Sigmoid colon (tissue), 4 donors: ENCODE results near the gene ARRDC3.
A peak's percentile ranks its signal among the peaks of the same experiment; 100 is the strongest.

ENCODE experiments used
- POLR2A ChIP-seq, 2 donors: fragments of 450-650 bp; IDR thresholded peaks; one replicate each; pipeline ENCODE4 v1.6.1; 2016; ENCODE audit warnings: antibody characterized with exemption in 2 of 2, mild to moderate bottlenecking in 2 of 2, moderate library complexity in 2 of 2
- POLR2AphosphoS5 ChIP-seq, 4 donors: sonication (generic); formaldehyde crosslinking; IDR thresholded peaks; one replicate each; pipeline ENCODE4 v1.6.1; 2017; ENCODE audit warnings: antibody characterized with exemption in 4 of 4
- TF ChIP-seq, protein P1 (sequence below), 4 experiments: fragments of 450-650 bp in 3 of 4; fragments of 200-600 bp in 1 of 4; IDR thresholded peaks; one replicate each; pipeline ENCODE4 v1.5.1; 2016 to 2019; ENCODE audit warnings: antibody characterized with exemption in 4 of 4, mild to moderate bottlenecking in 3 of 4, moderate library complexity in 2 of 4

DNA sequence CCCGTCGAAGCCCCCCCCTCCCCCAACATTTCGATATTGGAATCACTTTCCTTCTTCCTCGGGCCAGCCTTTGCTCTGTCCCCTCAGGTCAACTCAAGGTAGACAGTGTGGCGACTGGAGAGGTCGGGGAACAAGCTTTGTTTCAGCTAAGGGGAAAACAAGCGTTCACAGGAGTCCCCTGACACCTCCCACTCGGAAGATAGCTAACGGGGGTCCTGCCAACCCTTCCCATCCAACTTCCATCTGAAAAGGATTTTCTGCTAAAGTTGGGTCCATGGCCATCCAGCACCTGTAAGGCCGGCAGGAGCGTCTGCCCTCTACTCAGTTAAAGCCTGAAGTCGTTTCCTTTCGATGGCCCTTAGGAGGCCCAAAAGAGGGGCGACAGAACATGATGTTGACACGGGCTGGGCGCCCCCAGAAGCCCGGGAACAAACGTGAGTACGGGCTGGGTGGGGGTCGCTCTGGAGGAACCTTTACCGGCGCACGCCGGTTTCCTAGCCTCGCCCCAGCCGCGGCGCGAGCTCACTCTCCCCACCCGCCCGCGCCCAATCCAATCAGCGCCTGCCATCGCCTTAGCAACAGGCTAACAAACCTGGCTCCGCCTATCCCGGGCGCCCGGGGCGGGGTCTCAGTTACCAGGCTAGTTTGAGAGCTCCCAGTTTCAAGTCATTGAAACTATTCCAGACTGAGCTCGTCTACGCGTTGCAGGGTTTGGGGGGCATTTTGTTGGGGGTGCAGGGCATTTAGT lies 2.5 kb downstream of the ARRDC3 start:
- TF ChIP-seq, protein P1, sequence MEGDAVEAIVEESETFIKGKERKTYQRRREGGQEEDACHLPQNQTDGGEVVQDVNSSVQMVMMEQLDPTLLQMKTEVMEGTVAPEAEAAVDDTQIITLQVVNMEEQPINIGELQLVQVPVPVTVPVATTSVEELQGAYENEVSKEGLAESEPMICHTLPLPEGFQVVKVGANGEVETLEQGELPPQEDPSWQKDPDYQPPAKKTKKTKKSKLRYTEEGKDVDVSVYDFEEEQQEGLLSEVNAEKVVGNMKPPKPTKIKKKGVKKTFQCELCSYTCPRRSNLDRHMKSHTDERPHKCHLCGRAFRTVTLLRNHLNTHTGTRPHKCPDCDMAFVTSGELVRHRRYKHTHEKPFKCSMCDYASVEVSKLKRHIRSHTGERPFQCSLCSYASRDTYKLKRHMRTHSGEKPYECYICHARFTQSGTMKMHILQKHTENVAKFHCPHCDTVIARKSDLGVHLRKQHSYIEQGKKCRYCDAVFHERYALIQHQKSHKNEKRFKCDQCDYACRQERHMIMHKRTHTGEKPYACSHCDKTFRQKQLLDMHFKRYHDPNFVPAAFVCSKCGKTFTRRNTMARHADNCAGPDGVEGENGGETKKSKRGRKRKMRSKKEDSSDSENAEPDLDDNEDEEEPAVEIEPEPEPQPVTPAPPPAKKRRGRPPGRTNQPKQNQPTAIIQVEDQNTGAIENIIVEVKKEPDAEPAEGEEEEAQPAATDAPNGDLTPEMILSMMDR (IDR thresholded peaks at IDR 0.05) = no peak
- TF ChIP-seq POLR2AphosphoS5 (IDR thresholded peaks at IDR 0.05) (peak; percentile 91 to 98 (median 96)), POLR2A (IDR thresholded peaks at IDR 0.05) (peak; percentile 84 to 85)
